ENCODE measurements around the gene SUFU. TPM values are rescaled to one million over a fixed set of nuclear protein-coding genes. Genes with fewer than 3 reads are reported as not detected.

Gene SUFU
- total RNA-seq, 1 donor from 2014 or later: 19.9 TPM

GRCh38 chr10:102538811-102539210, 35.0 kb downstream of the SUFU start:
- TF ChIP-seq, protein P1, sequence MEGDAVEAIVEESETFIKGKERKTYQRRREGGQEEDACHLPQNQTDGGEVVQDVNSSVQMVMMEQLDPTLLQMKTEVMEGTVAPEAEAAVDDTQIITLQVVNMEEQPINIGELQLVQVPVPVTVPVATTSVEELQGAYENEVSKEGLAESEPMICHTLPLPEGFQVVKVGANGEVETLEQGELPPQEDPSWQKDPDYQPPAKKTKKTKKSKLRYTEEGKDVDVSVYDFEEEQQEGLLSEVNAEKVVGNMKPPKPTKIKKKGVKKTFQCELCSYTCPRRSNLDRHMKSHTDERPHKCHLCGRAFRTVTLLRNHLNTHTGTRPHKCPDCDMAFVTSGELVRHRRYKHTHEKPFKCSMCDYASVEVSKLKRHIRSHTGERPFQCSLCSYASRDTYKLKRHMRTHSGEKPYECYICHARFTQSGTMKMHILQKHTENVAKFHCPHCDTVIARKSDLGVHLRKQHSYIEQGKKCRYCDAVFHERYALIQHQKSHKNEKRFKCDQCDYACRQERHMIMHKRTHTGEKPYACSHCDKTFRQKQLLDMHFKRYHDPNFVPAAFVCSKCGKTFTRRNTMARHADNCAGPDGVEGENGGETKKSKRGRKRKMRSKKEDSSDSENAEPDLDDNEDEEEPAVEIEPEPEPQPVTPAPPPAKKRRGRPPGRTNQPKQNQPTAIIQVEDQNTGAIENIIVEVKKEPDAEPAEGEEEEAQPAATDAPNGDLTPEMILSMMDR (IDR thresholded peaks at IDR 0.05; ENCODE audit: partially characterized antibody, unreplicated experiment): no peak
- no peaks in the 10 kb centered on the region for H3K36me3 Mint-ChIP-seq (ENCODE audit: unreplicated experiment)
- H3K4me1 Mint-ChIP-seq (ENCODE audit: low read depth, unreplicated experiment): no peaks in the 10 kb centered on the region
- no peak overlapping the region for H3K27ac Mint-ChIP-seq (ENCODE audit: unreplicated experiment)
- no peak for DNase-seq
- no peaks in the 10 kb centered on the region for H3K9me3 Mint-ChIP-seq (ENCODE audit: unreplicated experiment)
- no peak overlapping the region for H3K4me3 Mint-ChIP-seq (ENCODE audit: unreplicated experiment)
- H3K27me3 Mint-ChIP-seq (ENCODE audit: unreplicated experiment): no peaks in the 10 kb centered on the region

- no peaks in the 10 kb centered on the region for H3K27me3 Mint-ChIP-seq (ENCODE audit: unreplicated experiment)
- peaks cover 3% of the 10 kb centered on the region for H3K9me3 Mint-ChIP-seq (ENCODE audit: unreplicated experiment)
- no peaks in the 10 kb centered on the region for H3K36me3 Mint-ChIP-seq (ENCODE audit: unreplicated experiment)
- DNase-seq: no peak
- no peaks in the 10 kb centered on the region for H3K4me1 Mint-ChIP-seq (ENCODE audit: low read depth, unreplicated experiment)
- H3K27ac Mint-ChIP-seq (ENCODE audit: unreplicated experiment): no peak overlapping the region
- no peak overlapping the region for H3K4me3 Mint-ChIP-seq (ENCODE audit: unreplicated experiment)
- TF ChIP-seq, protein P1 (IDR thresholded peaks at IDR 0.05; ENCODE audit: partially characterized antibody, unreplicated experiment): peak; percentile 48
Observed at GRCh38 chr10:102540023-102540422, 36.3 kb downstream of the SUFU start.

- TF ChIP-seq, protein P1 (IDR thresholded peaks at IDR 0.05; ENCODE audit: partially characterized antibody, unreplicated experiment): no peak
- no peak overlapping the region for H3K4me3 Mint-ChIP-seq (ENCODE audit: unreplicated experiment)
- no peak overlapping the region for H3K27ac Mint-ChIP-seq (ENCODE audit: unreplicated experiment)
- no peak for DNase-seq
- peaks cover 3% of the 10 kb centered on the region for H3K9me3 Mint-ChIP-seq (ENCODE audit: unreplicated experiment)
- no peaks in the 10 kb centered on the region for H3K36me3 Mint-ChIP-seq (ENCODE audit: unreplicated experiment)
- H3K4me1 Mint-ChIP-seq (ENCODE audit: low read depth, unreplicated experiment): no peaks in the 10 kb centered on the region
- peaks cover 2% of the 10 kb centered on the region for H3K27me3 Mint-ChIP-seq (ENCODE audit: unreplicated experiment)
Observed at GRCh38 chr10:102542800-102543418, 39.1 kb downstream of the SUFU start.

DNA sequence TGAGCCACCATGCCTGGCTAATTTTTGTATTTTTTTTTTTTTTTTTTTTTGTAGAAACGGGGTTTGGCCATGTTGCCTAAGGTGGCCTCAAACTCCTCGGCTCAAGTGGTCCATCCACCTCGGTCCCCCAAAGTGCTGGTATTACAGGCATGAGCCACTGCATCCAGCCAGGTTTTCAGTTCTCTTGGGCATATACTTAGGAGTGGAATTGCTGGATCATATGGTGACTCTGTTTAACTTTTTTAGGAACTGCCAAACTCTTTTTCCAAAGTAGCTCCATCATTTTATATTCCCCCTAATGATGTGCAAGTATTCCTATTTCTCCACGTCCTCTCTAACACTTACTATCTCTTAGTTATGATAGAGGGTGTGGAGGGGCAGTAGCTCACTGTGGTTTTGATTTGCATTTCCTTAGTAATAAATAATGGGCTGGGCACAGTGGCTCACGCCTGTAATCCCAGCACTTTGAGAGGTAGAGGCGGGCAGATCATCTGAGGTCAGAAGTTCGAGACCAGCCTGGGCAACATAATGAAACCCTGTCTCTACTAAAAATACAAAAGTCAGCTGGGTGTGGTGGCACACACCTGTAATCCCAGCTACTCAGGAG, 41.6 kb downstream of the SUFU start:
- Mint-ChIP-seq H3K4me1 (ENCODE audit: low read depth, unreplicated experiment) (no peaks in the 10 kb centered on the region), H3K9me3 (ENCODE audit: unreplicated experiment) (peaks cover 3% of the 10 kb centered on the region), H3K36me3 (ENCODE audit: unreplicated experiment) (no peaks in the 10 kb centered on the region), H3K27me3 (ENCODE audit: unreplicated experiment) (peaks cover 3% of the 10 kb centered on the region), H3K4me3 (ENCODE audit: unreplicated experiment) (no peak overlapping the region), H3K27ac (ENCODE audit: unreplicated experiment) (no peak overlapping the region)
- DNase-seq: no peak
- TF ChIP-seq, protein P1 (IDR thresholded peaks at IDR 0.05; ENCODE audit: partially characterized antibody, unreplicated experiment): no peak

- no peaks in the 10 kb centered on the region for H3K4me1 Mint-ChIP-seq (ENCODE audit: low read depth, unreplicated experiment)
- no peak overlapping the region for H3K4me3 Mint-ChIP-seq (ENCODE audit: unreplicated experiment)
- peaks cover 3% of the 10 kb centered on the region for H3K9me3 Mint-ChIP-seq (ENCODE audit: unreplicated experiment)
- H3K36me3 Mint-ChIP-seq (ENCODE audit: unreplicated experiment): no peaks in the 10 kb centered on the region
- TF ChIP-seq, protein P1 (IDR thresholded peaks at IDR 0.05; ENCODE audit: partially characterized antibody, unreplicated experiment): no peak
- peaks cover 4% of the 10 kb centered on the region for H3K27me3 Mint-ChIP-seq (ENCODE audit: unreplicated experiment)
- H3K27ac Mint-ChIP-seq (ENCODE audit: unreplicated experiment): no peak overlapping the region
- no peak for DNase-seq
Observed at GRCh38 chr10:102545997-102546396, 42.2 kb downstream of the SUFU start.
